NCI-H446 treated with DMSO at 0.1 percent for 48 hours (cell line): ENCODE data around the gene GLOD5.
A peak's percentile ranks its signal among the peaks of the same experiment; 100 is the strongest.

ENCODE experiments used
- DNase-seq: peaks from one replicate; lab custom pipeline; 2025; lab: John Stamatoyannopoulos, UW

The GLOD5 gene

GRCh38 chrX:48761674-48762471 is at the start of gene GLOD5:
Gene GLOD5 (plus strand): TSS chrX:48761747. CDS start chrX:48761791, 44 bp downstream.
- DNase-seq: no peak

- no peak for DNase-seq
Measured at GRCh38 chrX:48711929-48712505, 49.5 kb upstream of the GLOD5 start.

GRCh38 chrX:48713847-48714246 is 47.7 kb upstream of the GLOD5 start:
- no peak for DNase-seq

- no peak for DNase-seq
Measured at GRCh38 chrX:48714573-48714972, 47.0 kb upstream of the GLOD5 start.

GRCh38 chrX:48715072-48715471 is 46.5 kb upstream of the GLOD5 start:
- DNase-seq: no peak

- no peak for DNase-seq
Measured at GRCh38 chrX:48715876-48716502, 45.6 kb upstream of the GLOD5 start.

- no peak for DNase-seq
Measured at GRCh38 chrX:48719958-48720357, 41.6 kb upstream of the GLOD5 start.

GRCh38 chrX:48720577-48721250 is 40.8 kb upstream of the GLOD5 start:
- no peak for DNase-seq

- DNase-seq: no peak
Measured at GRCh38 chrX:48721916-48722315, 39.6 kb upstream of the GLOD5 start.

- no peak for DNase-seq
Measured at GRCh38 chrX:48726596-48726995, 35.0 kb upstream of the GLOD5 start.

- no peak for DNase-seq
Measured at GRCh38 chrX:48728653-48729052, 32.9 kb upstream of the GLOD5 start.

GRCh38 chrX:48736303-48736702 is 25.2 kb upstream of the GLOD5 start:
- DNase-seq: no peak

GRCh38 chrX:48736878-48737212 is 24.7 kb upstream of the GLOD5 start:
- no peak for DNase-seq

GRCh38 chrX:48737213-48737938 is 24.2 kb upstream of the GLOD5 start:
- DNase-seq: peak; percentile 95

- DNase-seq: no peak
Measured at GRCh38 chrX:48737940-48738339, 23.6 kb upstream of the GLOD5 start.

- DNase-seq: no peak
Measured at GRCh38 chrX:48741834-48742233, 19.7 kb upstream of the GLOD5 start.

GRCh38 chrX:48745222-48745621 is 16.3 kb upstream of the GLOD5 start:
- no peak for DNase-seq

- DNase-seq: no peak
Measured at GRCh38 chrX:48747415-48748016, 14.0 kb upstream of the GLOD5 start.

GRCh38 chrX:48749182-48749581 is 12.4 kb upstream of the GLOD5 start:
- DNase-seq: no peak

GRCh38 chrX:48751343-48751742 is 10.2 kb upstream of the GLOD5 start:
- DNase-seq: no peak

- no peak for DNase-seq
Measured at GRCh38 chrX:48752498-48752897, 9.0 kb upstream of the GLOD5 start.
